Amniotic epithelial cell (primary cell): ENCODE measurements around the gene AFAP1.

Experiments used
- DNase-seq: peaks from one replicate; pipeline ENCODE4 v3.0.0-alpha.2; 2010; ENCODE audit warnings: low read depth

The AFAP1 gene

GRCh38 chr4:7769396-7770223 is 170.1 kb downstream of the AFAP1 start:
- no peak for DNase-seq

GRCh38 chr4:7768736-7769135 is 170.9 kb downstream of the AFAP1 start:
- no peak for DNase-seq

- no peak for DNase-seq
Observed at GRCh38 chr4:7767966-7768365, 171.7 kb downstream of the AFAP1 start.

- DNase-seq, result no peak
Observed at GRCh38 chr4:7767526-7767925, 172.1 kb downstream of the AFAP1 start.

GRCh38 chr4:7766661-7767345 is 172.9 kb downstream of the AFAP1 start:
- no peak for DNase-seq

- no peak for DNase-seq
Observed at GRCh38 chr4:7766086-7766485, 173.6 kb downstream of the AFAP1 start.

- DNase-seq, result no peak
Observed at GRCh38 chr4:7765666-7766065, 174.0 kb downstream of the AFAP1 start.

GRCh38 chr4:7764466-7764865 is 175.2 kb downstream of the AFAP1 start:
- no peak for DNase-seq

- peak; percentile 68 for DNase-seq
Observed at GRCh38 chr4:7763788-7764187, 175.9 kb downstream of the AFAP1 start.

GRCh38 chr4:7763106-7763505 is 176.6 kb downstream of the AFAP1 start:
- DNase-seq, result no peak

- no peak for DNase-seq
Observed at GRCh38 chr4:7762376-7763030, 177.2 kb downstream of the AFAP1 start.

- DNase-seq, result peak; percentile 51
Observed at GRCh38 chr4:7761720-7762119, 177.9 kb downstream of the AFAP1 start.

- no peak for DNase-seq
Observed at GRCh38 chr4:7761312-7761711, 178.3 kb downstream of the AFAP1 start.

GRCh38 chr4:7760706-7761105 is 179.0 kb downstream of the AFAP1 start:
- DNase-seq, result no peak

GRCh38 chr4:7760228-7760627 is 179.4 kb downstream of the AFAP1 start:
- DNase-seq, result no peak

GRCh38 chr4:7759635-7760034 is 180.0 kb downstream of the AFAP1 start:
- no peak for DNase-seq

GRCh38 chr4:7759216-7759615 is 180.4 kb downstream of the AFAP1 start:
- DNase-seq, result no peak

GRCh38 chr4:7758476-7758875 is 181.2 kb downstream of the AFAP1 start:
- no peak for DNase-seq

- no peak for DNase-seq
Observed at GRCh38 chr4:7757501-7758471, 181.9 kb downstream of the AFAP1 start.

- DNase-seq, result peak; percentile 48
Observed at GRCh38 chr4:7756561-7757355, 182.9 kb downstream of the AFAP1 start.

GRCh38 chr4:7756071-7756470 is 183.6 kb downstream of the AFAP1 start:
- DNase-seq, result no peak
